ENCODE results near the gene TOP3B.

Gene TOP3B

GRCh38 chr22:22009661-22010060 lies 27.1 kb upstream of the TOP3B start:
- Histone ChIP-seq H3K4me1 (ENCODE audit: control insufficient read depth in 1 of 2, insufficient read depth in 2 of 2, low read length in 2 of 2) (no peaks in the 10 kb centered on the region), H2BK12ac (ENCODE audit: low read length) (no peak overlapping the region), H3K4me3 (ENCODE audit: low read depth, low read length) (no peak overlapping the region), H3K4me2 (ENCODE audit: low read length) (no peak overlapping the region), H4K8ac (ENCODE audit: low read depth, low read length) (no peak overlapping the region), H2AFZ (ENCODE audit: insufficient read depth, low read length, poor library complexity) (no peak overlapping the region), H3K36me3 (ENCODE audit: control insufficient read depth in 1 of 2, insufficient read depth in 2 of 2, low read length in 2 of 2) (no peaks in the 10 kb centered on the region), H3K9ac (ENCODE audit: low read length) (no peak overlapping the region), H3K4ac (ENCODE audit: low read depth, low read length) (no peak overlapping the region), H2AK5ac (ENCODE audit: low read length) (no peak overlapping the region), H4K12ac (ENCODE audit: low read depth, low read length) (no peak overlapping the region), H3K18ac (ENCODE audit: low read length) (no peak overlapping the region), H3K23ac (ENCODE audit: low read length) (no peak overlapping the region), H2BK5ac (ENCODE audit: low read depth, low read length, poor library complexity) (no peak overlapping the region), H3K27me3 (ENCODE audit: insufficient read depth, low read length) (no peaks in the 10 kb centered on the region), H3K14ac (ENCODE audit: low read length) (no peak overlapping the region), H3K9me3 (ENCODE audit: insufficient read depth, low read depth, low read length) (no peaks in the 10 kb centered on the region), H3K79me2 (ENCODE audit: control insufficient read depth, insufficient read depth, low read length, poor library complexity) (no peaks in the 10 kb centered on the region), H3K79me1 (ENCODE audit: low read length) (no peaks in the 10 kb centered on the region), H4K91ac (ENCODE audit: low read depth, low read length) (no peak overlapping the region), H3K27ac (ENCODE audit: low read depth, low read length) (no peak overlapping the region), H2BK120ac (ENCODE audit: insufficient read depth, low read length, poor library complexity) (no peak overlapping the region)
- no CpG with 5 or more reads among the region's 3 CpGs for WGBS (ENCODE audit: extremely low coverage, insufficient coverage, insufficient read length)
- DNase-seq, result no peak

DNA sequence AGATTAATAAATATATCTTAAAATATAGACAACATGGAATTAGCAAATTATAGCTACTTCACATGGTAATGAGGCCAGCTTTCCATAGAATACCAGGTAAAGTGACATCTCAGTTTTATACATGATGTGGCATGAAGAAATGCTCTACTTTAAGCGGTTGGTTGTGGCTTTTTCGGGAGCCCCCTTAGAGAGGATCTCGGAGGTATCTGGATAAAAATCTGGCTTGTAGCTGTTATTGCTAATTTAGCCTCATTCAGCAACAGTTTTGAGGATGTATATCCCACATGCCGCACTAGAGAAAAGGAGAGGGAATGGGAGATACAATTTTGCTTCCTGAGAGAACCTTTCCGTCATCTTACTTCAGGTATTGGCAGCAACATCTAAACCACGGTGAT lies 24.0 kb upstream of the TOP3B start:
- Histone ChIP-seq H4K8ac (ENCODE audit: low read depth, low read length) (no peak overlapping the region), H3K79me1 (ENCODE audit: low read length) (no peaks in the 10 kb centered on the region), H3K36me3 (ENCODE audit: control insufficient read depth in 1 of 2, insufficient read depth in 2 of 2, low read length in 2 of 2) (no peaks in the 10 kb centered on the region), H2BK12ac (ENCODE audit: low read length) (no peak overlapping the region), H3K27me3 (ENCODE audit: insufficient read depth, low read length) (no peaks in the 10 kb centered on the region), H3K79me2 (ENCODE audit: control insufficient read depth, insufficient read depth, low read length, poor library complexity) (no peaks in the 10 kb centered on the region), H4K12ac (ENCODE audit: low read depth, low read length) (no peak overlapping the region), H3K4me1 (ENCODE audit: control insufficient read depth in 1 of 2, insufficient read depth in 2 of 2, low read length in 2 of 2) (no peaks in the 10 kb centered on the region), H2BK120ac (ENCODE audit: insufficient read depth, low read length, poor library complexity) (no peak overlapping the region), H3K4me2 (ENCODE audit: low read length) (no peak overlapping the region), H2AK5ac (ENCODE audit: low read length) (no peak overlapping the region), H3K23ac (ENCODE audit: low read length) (no peak overlapping the region), H3K18ac (ENCODE audit: low read length) (no peak overlapping the region), H3K9me3 (ENCODE audit: insufficient read depth, low read depth, low read length) (no peaks in the 10 kb centered on the region), H3K27ac (ENCODE audit: low read depth, low read length) (no peak overlapping the region), H2AFZ (ENCODE audit: insufficient read depth, low read length, poor library complexity) (no peak overlapping the region), H3K14ac (ENCODE audit: low read length) (no peak overlapping the region), H3K9ac (ENCODE audit: low read length) (no peak overlapping the region), H4K91ac (ENCODE audit: low read depth, low read length) (no peak overlapping the region), H2BK5ac (ENCODE audit: low read depth, low read length, poor library complexity) (no peak overlapping the region), H3K4ac (ENCODE audit: low read depth, low read length) (no peak overlapping the region), H3K4me3 (ENCODE audit: low read depth, low read length) (no peak overlapping the region)
- WGBS (ENCODE audit: extremely low coverage, insufficient coverage, insufficient read length), result no CpG with 5 or more reads among the region's 6 CpGs
- no peak for DNase-seq

GRCh38 chr22:22005945-22006595 lies 23.5 kb upstream of the TOP3B start:
- no peak overlapping the region for H3K9ac ChIP-seq (ENCODE audit: low read length)
- H3K4me3 ChIP-seq (ENCODE audit: low read depth, low read length), result no peak overlapping the region
- no peak overlapping the region for H4K12ac ChIP-seq (ENCODE audit: low read depth, low read length)
- H3K4me2 ChIP-seq (ENCODE audit: low read length), result no peak overlapping the region
- no peak overlapping the region for H2BK5ac ChIP-seq (ENCODE audit: low read depth, low read length, poor library complexity)
- H3K4me1 ChIP-seq (ENCODE audit: control insufficient read depth in 1 of 2, insufficient read depth in 2 of 2, low read length in 2 of 2), result no peaks in the 10 kb centered on the region
- H3K14ac ChIP-seq (ENCODE audit: low read length), result no peak overlapping the region
- no peak overlapping the region for H4K8ac ChIP-seq (ENCODE audit: low read depth, low read length)
- H2BK120ac ChIP-seq (ENCODE audit: insufficient read depth, low read length, poor library complexity), result no peak overlapping the region
- H3K27ac ChIP-seq (ENCODE audit: low read depth, low read length), result no peak overlapping the region
- H2AK5ac ChIP-seq (ENCODE audit: low read length), result no peak overlapping the region
- H4K91ac ChIP-seq (ENCODE audit: low read depth, low read length), result no peak overlapping the region
- H3K27me3 ChIP-seq (ENCODE audit: insufficient read depth, low read length), result no peaks in the 10 kb centered on the region
- H3K36me3 ChIP-seq (ENCODE audit: control insufficient read depth in 1 of 2, insufficient read depth in 2 of 2, low read length in 2 of 2), result no peaks in the 10 kb centered on the region
- H3K4ac ChIP-seq (ENCODE audit: low read depth, low read length), result no peak overlapping the region
- H3K79me2 ChIP-seq (ENCODE audit: control insufficient read depth, insufficient read depth, low read length, poor library complexity), result no peaks in the 10 kb centered on the region
- no peak overlapping the region for H2BK12ac ChIP-seq (ENCODE audit: low read length)
- WGBS (ENCODE audit: extremely low coverage, insufficient coverage, insufficient read length), result no CpG with 5 or more reads among the region's 5 CpGs
- no peak overlapping the region for H2AFZ ChIP-seq (ENCODE audit: insufficient read depth, low read length, poor library complexity)
- no peak overlapping the region for H3K18ac ChIP-seq (ENCODE audit: low read length)
- no peak overlapping the region for H3K23ac ChIP-seq (ENCODE audit: low read length)
- no peaks in the 10 kb centered on the region for H3K9me3 ChIP-seq (ENCODE audit: insufficient read depth, low read depth, low read length)
- H3K79me1 ChIP-seq (ENCODE audit: low read length), result no peaks in the 10 kb centered on the region
- no peak for DNase-seq

DNA sequence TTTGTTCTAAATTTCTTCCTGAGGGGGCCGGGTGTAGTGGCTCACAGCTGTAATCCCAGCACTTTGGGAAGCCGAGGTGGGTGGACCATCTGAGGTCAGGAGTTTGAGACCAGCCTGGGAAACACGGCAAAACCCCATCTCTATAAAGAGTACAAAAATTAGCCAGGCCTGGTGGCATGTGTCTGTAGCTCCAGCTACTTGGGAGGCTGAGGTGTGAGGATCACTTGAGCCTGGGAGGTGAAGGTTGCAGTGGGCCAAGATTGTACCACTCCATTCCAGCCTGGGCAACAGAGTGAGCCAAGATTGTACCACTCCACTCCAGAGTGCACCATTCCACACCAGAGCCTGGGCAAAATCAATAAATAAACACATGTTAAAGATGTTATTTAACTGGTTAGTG lies 20.6 kb upstream of the TOP3B start:
- Histone ChIP-seq H3K4me1 (ENCODE audit: control insufficient read depth in 1 of 2, insufficient read depth in 2 of 2, low read length in 2 of 2) (no peaks in the 10 kb centered on the region), H3K27ac (ENCODE audit: low read depth, low read length) (no peak overlapping the region), H3K79me2 (ENCODE audit: control insufficient read depth, insufficient read depth, low read length, poor library complexity) (no peaks in the 10 kb centered on the region), H3K4ac (ENCODE audit: low read depth, low read length) (no peak overlapping the region), H3K79me1 (ENCODE audit: low read length) (no peaks in the 10 kb centered on the region), H3K4me3 (ENCODE audit: low read depth, low read length) (no peak overlapping the region), H2BK120ac (ENCODE audit: insufficient read depth, low read length, poor library complexity) (no peak overlapping the region), H3K4me2 (ENCODE audit: low read length) (no peak overlapping the region), H3K36me3 (ENCODE audit: control insufficient read depth in 1 of 2, insufficient read depth in 2 of 2, low read length in 2 of 2) (no peaks in the 10 kb centered on the region), H2AFZ (ENCODE audit: insufficient read depth, low read length, poor library complexity) (no peak overlapping the region), H3K14ac (ENCODE audit: low read length) (no peak overlapping the region), H4K8ac (ENCODE audit: low read depth, low read length) (no peak overlapping the region), H3K27me3 (ENCODE audit: insufficient read depth, low read length) (no peaks in the 10 kb centered on the region), H4K12ac (ENCODE audit: low read depth, low read length) (no peak overlapping the region), H4K91ac (ENCODE audit: low read depth, low read length) (no peak overlapping the region), H2AK5ac (ENCODE audit: low read length) (no peak overlapping the region), H2BK12ac (ENCODE audit: low read length) (no peak overlapping the region), H2BK5ac (ENCODE audit: low read depth, low read length, poor library complexity) (no peak overlapping the region), H3K23ac (ENCODE audit: low read length) (no peak overlapping the region), H3K9ac (ENCODE audit: low read length) (no peak overlapping the region), H3K18ac (ENCODE audit: low read length) (no peak overlapping the region), H3K9me3 (ENCODE audit: insufficient read depth, low read depth, low read length) (no peaks in the 10 kb centered on the region)
- no CpG with 5 or more reads among the region's 3 CpGs for WGBS (ENCODE audit: extremely low coverage, insufficient coverage, insufficient read length)
- DNase-seq, result no peak
